KOPT-K1 (cell line): Measurements from ENCODE around the gene POGLUT2.

Experiments
- H3K27ac ChIP-seq: fragments of 200-600 bp; sonication (generic); 2 replicates; pipeline ENCODE4 v1.5.1; 2016; ENCODE audit warnings: antibody characterized with exemption, mild to moderate bottlenecking, low read depth, low read length; ENCODE audit not compliant: poor library complexity, severe bottlenecking
- H3K36me3 ChIP-seq: fragments of 200-600 bp; sonication (generic); 2 replicates; pipeline ENCODE4 v1.5.1; 2017; ENCODE audit warnings: antibody characterized with exemption, mild to moderate bottlenecking, low read length, moderate library complexity; ENCODE audit not compliant: insufficient read depth
- H3K9me3 ChIP-seq: fragments of 200-600 bp; sonication (generic); 2 replicates; pipeline ENCODE4 v1.5.1; 2017; ENCODE audit warnings: antibody characterized with exemption, low read length, mild to moderate bottlenecking; ENCODE audit not compliant: insufficient read depth, poor library complexity, severe bottlenecking

The POGLUT2 gene

DNA sequence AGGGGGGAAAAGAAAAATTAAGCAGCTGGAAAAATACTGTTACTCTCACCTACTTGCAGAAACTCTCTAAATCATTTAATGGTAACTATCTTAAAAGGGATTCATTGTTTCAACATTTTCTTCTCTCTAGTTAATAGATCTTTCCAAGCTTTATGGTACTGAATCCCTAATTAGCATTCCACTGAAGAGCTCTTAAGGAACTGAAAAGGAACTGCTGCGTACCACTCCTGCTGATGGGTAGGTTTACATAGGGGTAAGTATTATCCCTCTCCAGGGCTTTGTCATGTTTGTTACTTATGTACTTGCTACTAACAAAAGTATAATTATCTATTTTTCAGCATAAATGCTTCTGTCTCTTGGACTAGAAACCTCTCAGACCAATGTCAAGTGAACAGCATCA lies 37.7 kb downstream of the POGLUT2 start:
- H3K27ac ChIP-seq: no peak overlapping the region
- peaks cover 7% of the 10 kb centered on the region for H3K36me3 ChIP-seq
- H3K9me3 ChIP-seq: no peaks in the 10 kb centered on the region

GRCh38 chr13:102758842-102759241 lies 39.9 kb downstream of the POGLUT2 start:
- Histone ChIP-seq H3K27ac (no peak overlapping the region), H3K36me3 (no peaks in the 10 kb centered on the region), H3K9me3 (no peaks in the 10 kb centered on the region)

GRCh38 chr13:102757006-102757405 lies 41.8 kb downstream of the POGLUT2 start:
- no peaks in the 10 kb centered on the region for H3K36me3 ChIP-seq

DNA sequence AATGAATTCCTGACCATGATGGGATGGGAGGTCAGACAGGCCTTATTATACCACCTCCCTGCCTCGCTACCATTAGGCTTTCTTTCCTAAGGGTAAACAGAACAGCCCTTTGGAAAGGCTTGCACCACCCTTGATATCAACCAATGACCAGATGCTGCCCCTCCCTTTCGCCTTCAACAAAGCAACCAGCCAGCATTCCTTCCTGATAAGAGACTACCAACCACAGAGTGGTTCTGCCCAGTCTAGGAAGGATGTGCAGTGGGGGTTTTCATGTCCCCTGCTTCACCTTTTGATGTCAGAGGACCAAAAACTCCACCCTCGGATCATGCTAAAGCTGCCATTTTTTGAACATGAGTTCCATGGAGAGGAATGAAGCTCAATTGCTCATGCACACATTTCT lies 46.9 kb downstream of the POGLUT2 start:
- Histone ChIP-seq H3K36me3 (no peaks in the 10 kb centered on the region), H3K27ac (no peak overlapping the region), H3K9me3 (peaks cover 20% of the 10 kb centered on the region)

More at GRCh38 chr13:102757006-102757405, 41.8 kb downstream of the POGLUT2 start:
- Histone ChIP-seq H3K9me3 (peaks cover 1% of the 10 kb centered on the region), H3K27ac (no peak overlapping the region)

GRCh38 chr13:102742506-102742905 lies 56.3 kb downstream of the POGLUT2 start:
- H3K27ac ChIP-seq: no peak overlapping the region
- peaks cover 75% of the 10 kb centered on the region for H3K9me3 ChIP-seq
- H3K36me3 ChIP-seq: no peaks in the 10 kb centered on the region

- no peak overlapping the region for H3K27ac ChIP-seq
- no peaks in the 10 kb centered on the region for H3K36me3 ChIP-seq
- H3K9me3 ChIP-seq: peaks cover 76% of the 10 kb centered on the region
Measured at GRCh38 chr13:102742101-102742500, 56.7 kb downstream of the POGLUT2 start.
